ENCODE measurements around the gene CAMTA1. TPM values are rescaled to one million over a fixed set of nuclear protein-coding genes. Genes with fewer than 3 reads are reported as not detected.

CAMTA1 gene
- polyA plus RNA-seq, 1 of the 3 experiments (the other 2 are of a cell fraction), result 63.1 TPM

GRCh38 chr1:7500381-7501083 is 715.3 kb downstream of the CAMTA1 start:
- no peaks in the 10 kb centered on the region for H3K9me2 ChIP-seq
- 95% methylated on average over 1 of the region's 22 CpGs for WGBS (ENCODE audit: low lambda C conversion rate)
- no peak for TF ChIP-seq REST (IDR thresholded peaks at IDR 0.05; ENCODE audit: low read depth, low read length)
- no peak for TF ChIP-seq RXRA (IDR thresholded peaks at IDR 0.05; ENCODE audit: borderline replicate concordance, low read depth)
- no peak for TF ChIP-seq PBX3 (IDR thresholded peaks at IDR 0.05)
- no peak for TF ChIP-seq CTCF (IDR thresholded peaks at IDR 0.05)
- H3K36me3 ChIP-seq (replicated peaks in 1 of 2; ENCODE audit: control insufficient read depth in 1 of 2, insufficient read depth in 2 of 2, low read length in 1 of 2), result no peaks in the 10 kb centered on the region
- H3F3A ChIP-seq (replicated peaks; ENCODE audit: insufficient read depth), result no peaks in the 10 kb centered on the region
- H3K9me3 ChIP-seq, result no peaks in the 10 kb centered on the region
- H2AFZ ChIP-seq (ENCODE audit: low read depth), result no peak overlapping the region
- no peak overlapping the region for H3K9ac ChIP-seq
- DNase-seq, result no peak
- no peak overlapping the region for H3K4me2 ChIP-seq
- H3K27me3 ChIP-seq (ENCODE audit: insufficient read depth), result no peaks in the 10 kb centered on the region
- H3K27ac ChIP-seq (ENCODE audit: low read depth in 2 of 2, low read length in 1 of 2), result peak overlapping the region in 1 of 2 experiments; percentile 62; a peak in 2 of 4 replicates
- H4K20me1 ChIP-seq (ENCODE audit: insufficient read depth), result no peaks in the 10 kb centered on the region
- no peaks in the 10 kb centered on the region for H3K79me2 ChIP-seq (ENCODE audit: insufficient read depth)
- H3K4me1 ChIP-seq (ENCODE audit: control insufficient read depth in 1 of 2, insufficient read depth in 2 of 2, low read depth in 1 of 2, low read length in 1 of 2), result peaks cover 0 to 48% of the 10 kb centered on the region in 2 experiments; a peak in 1 of 4 replicates
- ChIA-PET CTCF (interaction anchor here (0.7 to 1.8 kb wide), 2 partner anchors 16 to 430 kb away, joined by 5 to 7 read pairs; no protein-coding TSS in a partner anchor), POLR2A (no interaction called here)
- no peak overlapping the region for H3K4me3 ChIP-seq (ENCODE audit: low read depth in 2 of 2, low read length in 1 of 2)

GRCh38 chr1:7501084-7501491 is 715.8 kb downstream of the CAMTA1 start:
- Histone ChIP-seq H3K36me3 (replicated peaks in 1 of 2; ENCODE audit: control insufficient read depth in 1 of 2, insufficient read depth in 2 of 2, low read length in 1 of 2) (no peaks in the 10 kb centered on the region), H3K9me3 (no peaks in the 10 kb centered on the region), H3K4me2 (no peak overlapping the region), H4K20me1 (ENCODE audit: insufficient read depth) (no peaks in the 10 kb centered on the region), H3K9me2 (no peaks in the 10 kb centered on the region), H3K9ac (no peak overlapping the region), H3K27me3 (ENCODE audit: insufficient read depth) (no peaks in the 10 kb centered on the region), H3K4me1 (ENCODE audit: control insufficient read depth in 1 of 2, insufficient read depth in 2 of 2, low read depth in 1 of 2, low read length in 1 of 2) (peaks cover 0 to 48% of the 10 kb centered on the region in 2 experiments; a peak in 1 of 4 replicates), H3K79me2 (ENCODE audit: insufficient read depth) (no peaks in the 10 kb centered on the region), H3K27ac (ENCODE audit: low read depth in 2 of 2, low read length in 1 of 2) (peak overlapping the region in 1 of 2 experiments; percentile 62; a peak in 2 of 4 replicates), H3K4me3 (ENCODE audit: low read depth in 2 of 2, low read length in 1 of 2) (no peak overlapping the region), H3F3A (replicated peaks; ENCODE audit: insufficient read depth) (no peaks in the 10 kb centered on the region), H2AFZ (ENCODE audit: low read depth) (no peak overlapping the region)
- no peak for TF ChIP-seq SIN3A (IDR thresholded peaks at IDR 0.05; ENCODE audit: borderline replicate concordance, low read depth, low read length)
- TF ChIP-seq ZBTB33 (IDR thresholded peaks at IDR 0.05; ENCODE audit: borderline replicate concordance, low read depth), result no peak
- TF ChIP-seq TEAD4 (IDR thresholded peaks at IDR 0.05; ENCODE audit: borderline replicate concordance, insufficient read depth), result no peak
- WGBS (ENCODE audit: low lambda C conversion rate), result 62% methylated on average over 6 of the region's 10 CpGs
- ChIA-PET POLR2A (no interaction called here), CTCF (interaction anchor here (0.7 to 1.8 kb wide), 3 partner anchors 15 to 431 kb away, joined by 4 to 7 read pairs (median 5); no protein-coding TSS in a partner anchor)
- peak; percentile 70 for DNase-seq
